Peyer's patch (tissue), 4 donors: ENCODE measurements around the gene GSC2.

Source experiments
- POLR2A ChIP-seq, 2 donors: fragments of 450-650 bp; IDR thresholded peaks; one replicate each; pipeline ENCODE4 v1.5.1; 2017; ENCODE audit warnings: antibody characterized with exemption in 2 of 2, mild to moderate bottlenecking in 2 of 2, moderate library complexity in 2 of 2
- TF ChIP-seq, protein P1 (sequence below), 6 experiments: fragments of 450-650 bp in 4 of 6; fragments of 200-600 bp in 2 of 6; sonication (generic) in 1 of 6; IDR thresholded peaks; one replicate each; pipeline ENCODE4 v1.5.1; 2017 to 2019; ENCODE audit warnings: antibody characterized with exemption in 6 of 6, mild to moderate bottlenecking in 3 of 6, moderate library complexity in 1 of 6

- TF ChIP-seq, protein P1, sequence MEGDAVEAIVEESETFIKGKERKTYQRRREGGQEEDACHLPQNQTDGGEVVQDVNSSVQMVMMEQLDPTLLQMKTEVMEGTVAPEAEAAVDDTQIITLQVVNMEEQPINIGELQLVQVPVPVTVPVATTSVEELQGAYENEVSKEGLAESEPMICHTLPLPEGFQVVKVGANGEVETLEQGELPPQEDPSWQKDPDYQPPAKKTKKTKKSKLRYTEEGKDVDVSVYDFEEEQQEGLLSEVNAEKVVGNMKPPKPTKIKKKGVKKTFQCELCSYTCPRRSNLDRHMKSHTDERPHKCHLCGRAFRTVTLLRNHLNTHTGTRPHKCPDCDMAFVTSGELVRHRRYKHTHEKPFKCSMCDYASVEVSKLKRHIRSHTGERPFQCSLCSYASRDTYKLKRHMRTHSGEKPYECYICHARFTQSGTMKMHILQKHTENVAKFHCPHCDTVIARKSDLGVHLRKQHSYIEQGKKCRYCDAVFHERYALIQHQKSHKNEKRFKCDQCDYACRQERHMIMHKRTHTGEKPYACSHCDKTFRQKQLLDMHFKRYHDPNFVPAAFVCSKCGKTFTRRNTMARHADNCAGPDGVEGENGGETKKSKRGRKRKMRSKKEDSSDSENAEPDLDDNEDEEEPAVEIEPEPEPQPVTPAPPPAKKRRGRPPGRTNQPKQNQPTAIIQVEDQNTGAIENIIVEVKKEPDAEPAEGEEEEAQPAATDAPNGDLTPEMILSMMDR (IDR thresholded peaks at IDR 0.05) = no peak
- TF ChIP-seq POLR2A (IDR thresholded peaks at IDR 0.05) = no peak
Observed at GRCh38 chr22:19151329-19152191, 1.5 kb upstream of the GSC2 start.
